GM19238 (cell line): Measurements from ENCODE around the gene CARD16.
"Not testable (repeated sequence)": the region's sequence is repeated elsewhere in the genome, so short reads cannot be mapped to it uniquely, and the experiment has no call there.

ENCODE experiments used
- DNase-seq: peaks from one replicate; pipeline ENCODE4 v3.0.0; 2011; ENCODE audit warnings: low spot score; ENCODE audit not compliant: insufficient read length

CARD16 gene

DNA sequence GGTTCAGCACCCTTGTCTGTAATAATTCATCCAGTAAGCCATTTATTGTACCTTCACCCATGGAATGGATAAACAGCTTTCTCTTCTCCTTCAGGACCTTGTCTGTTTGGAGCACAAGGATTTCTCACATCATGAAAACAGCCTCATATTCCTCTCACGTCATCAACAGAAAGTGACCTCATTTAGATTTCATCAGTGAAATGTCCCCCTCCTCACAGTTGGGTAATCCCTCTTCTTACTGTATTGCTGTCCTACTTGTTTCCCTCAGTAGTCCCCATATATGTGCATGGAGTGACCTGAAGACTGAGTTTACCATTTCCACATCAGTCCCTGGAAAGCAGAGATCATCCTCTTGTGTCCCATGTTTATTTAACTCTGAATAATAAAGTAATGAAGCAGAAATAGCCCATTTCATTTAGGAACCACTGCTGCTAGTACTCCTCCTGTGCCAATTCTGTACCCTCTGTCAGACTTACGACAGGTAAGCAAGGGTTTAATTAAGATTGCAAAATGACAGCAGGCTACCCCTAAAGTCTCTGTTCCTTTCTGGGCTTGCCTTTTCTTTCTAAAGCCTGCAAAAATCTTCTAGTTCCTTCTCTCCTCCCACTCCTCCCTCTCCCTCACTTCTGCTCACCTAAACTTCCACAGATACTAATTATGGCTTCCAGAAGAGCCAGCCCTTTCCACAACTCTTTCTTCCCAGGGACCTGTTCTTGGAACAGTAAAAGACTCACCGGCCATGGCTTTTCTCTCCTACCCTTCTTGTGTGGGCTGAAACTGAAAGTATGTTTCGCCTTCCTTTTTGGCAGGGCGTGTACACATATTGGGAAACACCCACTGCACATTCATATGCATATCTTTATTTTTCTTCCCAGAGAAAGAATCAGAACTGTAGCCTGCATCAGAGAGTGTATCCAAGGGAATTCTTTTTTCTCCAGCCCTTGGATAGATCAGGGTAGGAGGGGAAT lies at the start of gene CARD16:
CARD16 (minus strand) TSS at position 779 of the 968 bp plus-strand sequence; CDS start at position 741, 38 bp downstream.
- DNase-seq = not testable (repeated sequence)

DNA sequence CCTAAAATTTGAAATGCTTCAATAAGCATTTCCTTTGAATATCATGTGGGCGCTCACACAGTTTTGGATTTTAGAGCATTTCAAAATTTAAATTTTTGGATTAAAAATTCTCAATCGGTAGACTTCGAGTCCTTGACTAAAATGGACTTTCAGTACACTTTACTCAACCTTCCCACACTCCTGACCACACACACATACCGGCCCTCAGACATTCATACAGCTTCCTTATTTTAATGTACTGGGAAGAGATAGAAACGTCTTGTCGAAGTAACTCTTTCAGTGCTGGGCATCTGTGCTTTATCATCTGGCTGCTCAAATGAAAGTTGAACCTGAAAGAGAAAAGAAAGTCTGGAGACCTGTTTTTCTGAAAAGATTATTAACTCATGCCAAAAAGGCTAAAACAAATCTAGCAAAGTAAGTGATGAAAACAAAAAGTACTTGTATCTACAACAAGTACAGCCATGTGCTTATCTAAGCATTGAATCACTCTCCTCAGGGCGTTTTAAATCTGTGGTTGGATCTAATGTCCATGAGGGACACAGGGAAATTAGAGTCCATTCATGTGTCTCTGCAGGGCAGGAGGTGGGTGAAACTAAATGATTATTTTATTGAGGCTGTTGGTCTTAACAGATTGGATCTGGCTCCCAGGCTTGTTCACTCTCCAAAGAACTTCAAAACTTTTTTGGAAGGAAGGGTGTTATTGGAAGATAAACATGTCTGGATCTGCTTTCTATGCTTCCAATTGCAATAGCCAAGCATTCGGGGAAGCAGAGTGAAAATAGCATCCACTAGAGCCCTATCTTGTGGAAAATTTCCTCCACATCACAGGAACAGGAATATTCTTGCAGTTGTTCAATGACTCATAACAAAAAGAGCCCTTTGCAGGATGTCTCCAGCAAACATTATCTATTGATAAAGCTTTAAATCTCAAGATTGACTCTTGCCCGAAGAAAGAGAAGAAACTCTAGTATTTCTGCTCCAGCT lies 47.4 kb upstream of the CARD16 start:
- no peak for DNase-seq

DNA sequence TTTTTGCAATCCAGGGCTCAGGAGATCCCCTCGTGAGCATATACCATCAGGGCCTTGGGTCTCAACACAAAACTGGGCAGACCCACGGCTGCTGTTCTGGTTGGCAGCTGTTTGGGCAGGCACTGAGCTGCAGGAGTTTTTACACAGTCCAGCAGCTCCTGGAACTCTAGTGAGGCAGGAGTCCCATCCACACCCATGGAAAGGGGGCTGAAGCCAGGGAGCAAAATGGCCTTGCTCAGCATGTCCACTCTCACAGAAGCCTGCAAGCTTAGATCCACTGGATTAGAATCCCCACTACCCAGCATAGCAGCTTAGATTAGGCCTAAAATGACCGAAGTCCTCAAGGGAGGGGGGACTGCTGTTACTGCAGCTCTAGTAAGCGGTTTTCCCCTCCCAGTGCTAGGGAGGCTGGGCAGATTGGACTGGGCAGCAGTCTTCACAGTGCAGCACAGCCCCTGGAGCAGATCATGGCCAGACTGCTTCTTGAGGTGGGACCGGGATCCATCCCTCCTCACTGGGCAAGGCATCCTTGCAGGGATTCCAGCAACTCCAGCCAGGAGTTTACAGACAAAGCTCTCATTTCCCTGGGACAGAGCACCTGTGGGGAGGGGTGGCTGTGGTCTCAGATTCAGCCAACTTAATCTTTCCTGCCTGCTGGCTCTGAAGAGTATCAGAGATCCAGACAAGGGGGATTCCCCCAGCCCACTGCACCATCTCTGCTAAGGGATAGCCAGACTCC lies 36.4 kb upstream of the CARD16 start:
- DNase-seq = no peak

DNA sequence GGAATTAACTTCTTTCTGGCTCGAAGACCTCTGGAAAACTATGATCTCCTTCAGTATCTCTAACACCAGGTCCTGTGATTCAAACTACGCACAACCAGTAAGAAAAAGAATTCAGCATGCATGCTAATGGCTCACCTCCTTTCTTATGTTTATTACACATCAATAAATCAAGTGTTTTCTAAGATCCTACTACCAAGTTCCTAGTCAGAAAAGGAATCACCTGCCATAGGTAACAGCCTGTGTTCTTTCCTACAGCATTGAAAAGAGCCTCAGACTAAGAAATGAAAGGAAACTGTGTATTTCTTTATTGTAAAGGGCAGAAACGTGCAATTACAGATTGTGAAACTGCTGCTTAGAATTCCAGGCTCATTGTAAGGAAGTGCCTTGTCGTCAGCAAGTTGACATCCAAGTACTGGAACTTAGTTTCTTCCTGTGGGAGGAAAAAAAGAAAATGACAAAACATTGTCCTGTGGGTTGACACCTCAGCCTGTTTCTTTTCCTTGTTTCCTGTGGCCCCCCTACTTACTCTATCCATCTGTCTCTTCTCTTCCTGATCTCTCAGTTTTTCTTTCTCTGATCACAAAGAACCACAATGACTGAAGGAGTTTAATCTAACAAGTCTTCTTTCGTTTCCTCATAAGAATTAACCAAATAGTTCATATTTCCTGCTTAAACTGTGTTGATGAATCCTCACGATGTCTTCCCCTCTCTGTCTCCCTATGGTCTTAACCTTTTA lies 35.2 kb upstream of the CARD16 start:
- not testable (repeated sequence) for DNase-seq

DNA sequence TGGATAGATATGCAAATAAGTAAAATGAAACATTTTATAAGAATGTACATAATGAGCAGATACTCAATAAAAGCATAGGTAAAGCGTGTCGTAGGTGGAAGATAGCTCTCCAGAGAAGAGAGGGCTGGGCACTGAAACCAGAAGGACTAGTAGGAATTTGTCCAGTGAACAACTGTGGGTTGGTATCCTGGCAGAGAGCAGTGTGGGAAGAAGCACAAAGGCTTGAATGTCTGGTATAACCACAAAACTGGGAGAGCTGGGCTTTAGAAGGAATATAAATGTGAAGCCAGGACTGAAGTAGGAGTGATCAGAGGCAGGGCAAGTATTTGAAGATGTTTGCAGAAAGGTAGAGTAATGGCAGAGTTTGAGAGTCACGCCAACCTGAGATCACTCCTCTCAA lies 33.1 kb upstream of the CARD16 start:
- no peak for DNase-seq

DNA sequence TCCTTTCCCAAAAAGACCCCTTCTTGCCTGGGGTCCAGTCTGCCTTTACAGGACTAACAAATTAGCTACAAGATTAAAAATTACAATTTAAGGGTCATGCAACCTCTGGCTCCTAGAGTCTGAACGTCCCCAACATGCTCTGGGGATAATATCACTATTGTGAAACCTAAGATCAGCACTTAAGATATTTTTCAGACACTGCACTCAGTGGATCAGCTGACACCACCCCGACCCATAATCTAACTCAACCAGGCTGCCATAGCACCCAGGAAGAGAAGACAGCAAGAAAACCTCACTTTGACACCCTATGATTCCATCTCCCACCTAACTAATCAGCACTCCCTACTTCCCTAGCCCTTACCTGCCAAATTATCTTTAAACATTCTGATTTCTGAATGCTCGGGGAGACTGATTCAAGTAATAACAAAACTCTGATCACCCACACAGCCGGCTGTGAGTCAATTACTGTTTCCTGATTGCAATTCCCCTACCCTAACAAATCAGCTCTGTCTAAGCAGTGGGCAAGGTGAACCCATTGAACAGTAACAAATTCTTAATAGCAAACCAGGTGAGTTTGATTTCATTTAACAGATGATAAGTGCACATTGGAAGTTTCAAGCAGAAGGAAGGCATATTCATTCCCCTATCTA lies 32.1 kb upstream of the CARD16 start:
- DNase-seq = not testable (repeated sequence)

DNA sequence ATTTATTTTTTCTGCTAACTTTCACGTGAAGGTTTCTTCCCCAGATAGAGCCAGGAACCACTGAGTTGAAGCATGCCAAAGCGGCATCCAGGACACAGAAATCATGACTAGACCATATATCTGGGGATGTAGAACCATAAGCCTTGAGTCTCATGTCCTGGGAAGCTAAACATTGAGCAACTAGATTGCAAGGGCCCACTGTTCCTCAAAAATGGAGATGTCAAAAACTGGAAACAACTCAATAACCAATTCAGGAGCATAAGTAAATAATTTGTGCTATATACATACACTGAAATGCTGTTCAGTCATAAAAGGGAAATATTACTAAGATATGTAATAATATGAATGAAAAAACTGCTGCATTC lies 29.0 kb upstream of the CARD16 start:
- DNase-seq = no peak

DNA sequence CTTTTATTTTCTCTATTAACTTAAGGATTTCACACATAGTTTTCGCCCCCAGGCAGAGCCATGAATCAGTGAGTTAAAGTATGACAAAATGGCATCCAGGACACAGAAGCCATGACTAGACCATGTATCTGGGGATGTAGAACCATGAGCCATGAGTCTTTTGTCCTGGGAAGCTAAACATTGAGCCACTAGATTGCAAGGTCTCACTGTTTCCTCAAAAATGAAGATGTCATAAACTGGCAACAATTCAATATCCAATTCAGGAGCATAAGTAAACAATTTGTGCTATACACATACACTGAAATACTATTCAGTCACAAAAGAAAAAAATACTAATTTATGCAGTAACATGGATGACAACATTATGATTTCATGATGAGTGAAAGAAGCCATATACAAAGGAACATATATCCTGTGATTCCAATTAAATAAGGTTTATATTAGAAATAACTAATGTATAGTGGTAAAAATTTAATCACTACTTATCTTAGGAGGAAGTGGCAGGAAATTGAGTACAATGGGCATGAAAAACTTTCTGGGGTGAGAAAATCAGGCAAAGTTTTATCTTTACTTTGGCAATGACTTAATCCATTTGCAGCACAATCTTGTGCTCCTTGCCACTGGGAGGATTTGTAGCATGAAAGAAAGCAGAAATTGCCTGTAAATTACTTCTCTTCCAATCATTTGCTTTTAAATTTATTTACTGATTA lies 28.5 kb upstream of the CARD16 start:
- DNase-seq = no peak

DNA sequence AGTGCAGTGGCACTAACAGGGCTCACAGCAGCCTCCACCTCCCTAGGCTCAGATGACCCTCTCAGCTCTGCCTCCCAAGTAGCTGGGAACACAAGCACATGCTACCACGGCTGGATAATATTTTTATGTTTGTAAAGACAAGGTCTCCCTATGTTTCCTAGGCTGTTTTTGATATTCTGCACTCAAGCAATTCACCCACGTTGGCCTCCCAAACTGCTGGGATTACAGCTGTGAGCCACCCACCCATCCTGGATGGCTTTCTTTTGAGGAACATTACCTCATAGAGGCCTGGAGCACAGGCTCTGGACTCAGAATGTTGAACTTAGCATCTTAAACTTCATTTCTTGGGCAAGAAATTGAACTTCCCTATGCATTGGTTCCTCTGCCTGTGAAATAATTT lies 26.9 kb upstream of the CARD16 start:
- DNase-seq = not testable (repeated sequence)

DNA sequence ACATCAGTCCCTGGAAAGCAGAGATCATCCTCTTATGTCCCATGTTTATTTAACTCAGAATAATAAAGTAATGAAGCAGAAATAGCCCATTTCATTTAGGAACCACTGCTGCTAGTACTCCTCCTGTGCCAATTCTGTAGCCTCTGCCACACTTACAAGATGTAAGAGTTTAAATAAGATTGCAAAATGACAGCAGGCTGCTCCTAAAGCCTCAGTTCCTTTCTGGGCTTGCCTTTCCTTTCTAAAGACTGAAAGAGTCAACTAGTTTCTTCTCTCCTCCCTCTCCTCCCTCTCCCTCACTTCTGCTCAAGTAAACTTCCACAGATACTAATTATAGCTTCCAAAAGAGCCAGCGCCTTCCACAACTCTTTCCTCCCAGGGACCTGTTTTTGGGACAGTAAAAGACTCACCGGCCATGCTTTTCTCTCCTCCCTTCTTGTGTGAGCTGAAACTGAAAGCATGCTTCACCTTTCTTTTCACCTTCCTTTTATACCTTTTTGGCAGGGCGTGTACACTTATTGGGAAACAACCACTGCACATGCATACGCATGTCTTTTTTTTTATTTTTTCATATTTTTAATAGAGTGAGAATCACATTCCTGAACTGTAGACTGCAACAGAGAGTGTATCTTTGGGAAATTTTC lies 26.1 kb upstream of the CARD16 start:
- no peak for DNase-seq

DNA sequence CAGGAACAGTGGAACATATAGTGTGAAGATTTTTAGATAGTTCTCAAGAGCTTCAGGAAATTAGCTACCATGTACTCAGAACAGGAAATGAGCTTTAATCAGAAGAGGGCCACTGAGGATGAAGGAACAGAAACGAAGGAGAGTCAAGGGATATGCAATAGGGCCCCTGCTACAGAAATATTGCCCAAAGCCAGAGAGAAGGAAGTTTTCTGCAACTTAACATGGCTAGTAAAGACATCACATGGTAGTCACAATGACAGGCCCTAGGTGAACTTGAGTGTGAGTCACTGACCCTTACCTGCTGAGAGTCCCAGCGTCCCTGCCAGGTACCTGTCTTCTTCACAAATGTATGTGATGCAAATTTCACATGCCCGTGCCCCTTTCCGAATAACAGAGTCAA lies 25.2 kb upstream of the CARD16 start:
- DNase-seq = no peak

DNA sequence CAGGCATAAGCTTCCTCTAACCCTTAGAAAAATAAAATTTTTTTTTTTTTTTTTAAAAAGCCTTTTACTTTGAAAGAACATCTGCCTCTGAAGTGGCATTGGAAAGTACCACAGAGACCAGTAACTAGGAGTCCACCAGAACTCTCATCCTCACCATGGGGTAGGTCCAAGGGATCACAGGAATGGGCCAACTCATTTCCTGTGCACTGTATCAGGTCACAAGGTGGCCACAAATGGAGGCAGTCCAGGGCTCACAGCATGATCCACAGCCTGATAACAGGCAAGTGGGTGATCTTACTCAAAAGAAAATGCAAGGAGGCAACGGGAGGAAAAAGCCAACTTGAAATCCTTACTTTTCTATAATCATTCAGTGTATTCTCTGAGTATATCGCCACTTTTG lies 24.6 kb upstream of the CARD16 start:
- DNase-seq = not testable (repeated sequence)

DNA sequence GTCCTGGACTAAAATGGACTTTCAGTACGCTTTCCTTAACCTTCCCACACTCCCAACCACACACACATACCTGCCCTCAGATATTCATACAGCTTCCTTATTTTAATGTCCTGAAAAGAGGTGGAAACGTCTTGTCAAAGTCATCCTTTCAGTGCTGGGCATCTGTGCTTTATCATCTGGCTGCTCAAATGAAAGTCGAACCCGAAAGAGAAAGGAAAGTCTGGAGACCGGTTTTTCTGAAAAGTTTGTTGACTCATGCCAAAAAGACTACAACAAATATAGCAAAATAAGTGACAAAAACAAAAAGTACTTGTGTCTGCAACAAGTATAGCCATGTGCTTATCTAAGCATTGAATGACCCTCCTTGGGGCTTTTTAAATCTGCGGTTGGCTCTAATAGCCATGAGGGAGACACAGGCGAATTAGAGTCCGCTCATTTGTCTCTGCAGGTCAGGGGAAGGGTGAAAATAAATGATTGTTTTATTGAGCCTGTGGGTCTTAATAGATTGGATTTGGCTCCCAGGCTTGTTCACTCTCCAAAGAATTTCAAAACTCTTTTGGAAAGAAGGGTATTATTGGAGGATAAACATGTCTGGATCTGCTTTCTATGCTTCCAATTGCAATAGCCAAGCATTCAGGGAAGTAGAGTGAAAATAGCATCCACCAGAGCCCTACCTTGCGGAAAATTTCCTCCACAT lies 18.3 kb upstream of the CARD16 start:
- not testable (repeated sequence) for DNase-seq

DNA sequence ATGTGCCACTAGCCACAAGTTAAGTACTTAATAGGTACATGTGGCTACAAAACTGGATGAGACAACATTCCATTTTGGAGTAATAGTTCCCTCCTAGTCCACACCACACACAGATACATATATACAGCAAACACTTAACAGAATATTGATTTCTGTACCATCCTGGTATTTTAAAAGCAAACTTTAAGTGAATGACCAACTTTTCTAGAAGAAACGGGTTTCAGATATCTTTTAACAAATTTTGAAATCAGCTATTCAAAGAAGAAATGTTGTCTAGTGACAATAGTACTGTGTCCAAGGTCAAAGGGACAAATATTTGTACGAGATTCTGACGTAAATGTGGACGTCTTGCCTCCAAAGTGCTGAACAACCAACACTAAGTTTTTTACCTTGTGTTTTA lies 12.3 kb upstream of the CARD16 start:
- no peak for DNase-seq

DNA sequence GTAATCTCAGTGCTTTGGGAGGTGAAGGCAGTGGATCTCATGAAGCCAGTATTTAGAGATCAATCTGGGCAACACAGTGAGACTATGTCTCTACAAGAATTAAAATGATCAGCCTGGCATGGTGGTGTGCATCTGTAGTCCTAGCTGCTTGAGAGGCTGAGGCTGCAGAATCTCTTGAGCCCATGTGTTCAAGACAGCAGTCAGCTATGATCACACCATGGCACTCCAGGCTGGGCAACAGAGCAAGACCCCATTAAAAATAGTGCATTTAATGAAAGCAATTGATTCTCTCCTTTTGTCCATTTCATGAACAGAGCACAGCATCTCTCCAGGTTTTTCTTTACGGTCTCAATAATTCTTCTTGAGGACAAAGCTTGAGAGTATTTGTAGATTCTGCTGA lies 11.3 kb upstream of the CARD16 start:
- DNase-seq = no peak

DNA sequence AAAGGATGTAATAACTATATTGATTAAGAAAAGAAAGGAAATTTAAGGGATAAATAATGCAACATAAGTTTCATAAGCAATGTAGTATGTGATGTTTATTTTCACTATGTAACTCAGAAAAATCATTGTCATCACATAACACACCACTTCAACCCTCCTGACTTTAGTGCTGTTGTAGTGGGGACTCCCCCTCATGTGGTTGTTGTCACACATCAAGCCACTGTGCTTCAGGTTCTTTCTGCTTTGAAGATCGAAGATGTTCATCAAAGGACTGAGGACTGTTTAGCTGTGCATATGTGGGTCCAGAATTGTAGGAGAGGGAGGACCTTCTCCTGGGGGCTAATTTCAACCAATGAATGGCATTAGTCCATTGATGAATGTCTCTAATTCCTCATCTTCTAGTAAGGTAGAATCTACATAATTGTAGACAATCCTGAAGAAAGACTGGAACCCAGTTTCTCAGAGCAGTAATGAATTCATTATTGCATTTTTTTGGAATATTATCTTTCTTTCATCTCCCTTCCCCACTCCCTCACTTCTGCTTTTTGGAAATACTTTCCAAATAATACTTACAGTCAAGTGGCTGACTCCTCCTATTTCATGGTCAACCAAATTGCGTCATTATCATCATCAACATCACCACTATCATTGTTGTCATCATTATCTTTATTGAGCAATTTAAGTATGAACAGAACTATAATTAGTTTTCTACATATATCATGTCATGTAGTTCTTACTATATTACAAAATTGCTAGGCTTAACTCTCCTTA lies 9.8 kb upstream of the CARD16 start:
- no peak for DNase-seq

DNA sequence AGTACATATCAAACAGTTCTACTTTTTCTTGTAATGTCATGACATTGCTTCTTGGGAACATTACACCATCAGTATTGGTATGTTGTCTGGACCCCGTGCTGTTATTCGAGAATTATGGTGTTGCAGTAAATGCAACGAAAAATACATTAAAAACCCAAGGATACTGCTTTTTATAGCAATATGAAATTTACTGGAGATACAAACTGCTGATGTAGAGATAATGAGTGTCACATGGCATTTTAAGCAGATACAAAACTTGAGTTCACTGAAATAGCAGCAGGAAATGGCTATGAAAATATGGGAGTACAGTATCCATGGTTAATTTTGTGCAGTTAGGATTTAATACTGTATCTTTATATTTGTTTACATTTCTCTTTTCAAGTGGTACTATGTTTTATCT lies 7.4 kb upstream of the CARD16 start:
- no peak for DNase-seq

DNA sequence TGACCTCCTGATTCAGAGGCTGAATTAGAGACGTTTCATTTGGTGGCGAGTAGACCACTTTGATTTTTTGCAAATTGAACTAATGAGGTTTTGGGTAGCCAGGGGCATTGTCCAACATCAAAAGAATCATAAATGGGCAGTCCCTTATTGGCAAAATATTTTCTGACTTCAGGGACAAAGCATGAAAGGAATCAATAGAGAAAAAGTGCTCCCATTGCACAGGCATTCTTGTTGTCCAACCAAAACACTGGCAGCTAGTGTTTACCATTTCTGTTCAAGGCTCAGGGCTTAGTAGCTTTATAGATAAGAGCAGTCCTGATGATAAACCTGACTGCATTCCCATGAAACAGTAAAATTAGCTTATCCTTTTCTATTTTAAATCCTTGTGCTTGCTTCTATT lies 6.4 kb upstream of the CARD16 start:
- DNase-seq = no peak
